GM18873 (cell line): ENCODE data around the gene EIF1.
"Not testable (repeated sequence)": the region's sequence is repeated elsewhere in the genome, so short reads cannot be mapped to it uniquely, and the experiment has no call there.

Experiments used
- ATAC-seq: cut with Tn5 transposase; IDR thresholded peaks from one replicate; pipeline ENCODE4 v1.9.1; 2021; ENCODE audit warnings: mild to moderate bottlenecking, moderate library complexity, moderate number of reproducible peaks; ENCODE audit not compliant: unreplicated experiment, low FRiP score

EIF1 gene

DNA sequence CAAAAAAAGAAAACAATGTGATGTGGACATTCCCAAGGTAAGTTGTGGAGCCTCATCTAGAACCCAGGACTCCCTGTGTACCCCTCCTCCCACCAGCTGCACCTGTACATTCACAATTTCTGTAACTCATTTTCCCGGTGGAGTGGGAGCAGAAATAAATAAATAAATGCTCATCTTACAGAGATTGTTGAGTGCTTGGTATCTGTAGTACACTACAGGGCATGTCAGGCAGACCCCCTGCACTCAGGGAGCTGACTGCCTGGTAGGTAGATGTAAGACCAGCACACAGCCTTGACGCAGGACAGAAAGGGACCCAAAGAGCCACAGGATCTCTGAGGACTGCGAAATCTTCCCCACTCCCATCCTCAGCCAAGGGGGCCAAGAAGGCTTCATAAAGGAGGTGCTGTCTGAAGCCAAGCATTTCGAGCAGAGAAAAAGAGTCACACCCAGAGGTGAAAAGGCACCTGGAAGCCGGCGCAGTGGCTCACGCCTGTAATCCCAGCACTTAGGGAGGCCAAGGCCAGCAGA, 6.5 kb downstream of the EIF1 start:
- no peak for ATAC-seq

DNA sequence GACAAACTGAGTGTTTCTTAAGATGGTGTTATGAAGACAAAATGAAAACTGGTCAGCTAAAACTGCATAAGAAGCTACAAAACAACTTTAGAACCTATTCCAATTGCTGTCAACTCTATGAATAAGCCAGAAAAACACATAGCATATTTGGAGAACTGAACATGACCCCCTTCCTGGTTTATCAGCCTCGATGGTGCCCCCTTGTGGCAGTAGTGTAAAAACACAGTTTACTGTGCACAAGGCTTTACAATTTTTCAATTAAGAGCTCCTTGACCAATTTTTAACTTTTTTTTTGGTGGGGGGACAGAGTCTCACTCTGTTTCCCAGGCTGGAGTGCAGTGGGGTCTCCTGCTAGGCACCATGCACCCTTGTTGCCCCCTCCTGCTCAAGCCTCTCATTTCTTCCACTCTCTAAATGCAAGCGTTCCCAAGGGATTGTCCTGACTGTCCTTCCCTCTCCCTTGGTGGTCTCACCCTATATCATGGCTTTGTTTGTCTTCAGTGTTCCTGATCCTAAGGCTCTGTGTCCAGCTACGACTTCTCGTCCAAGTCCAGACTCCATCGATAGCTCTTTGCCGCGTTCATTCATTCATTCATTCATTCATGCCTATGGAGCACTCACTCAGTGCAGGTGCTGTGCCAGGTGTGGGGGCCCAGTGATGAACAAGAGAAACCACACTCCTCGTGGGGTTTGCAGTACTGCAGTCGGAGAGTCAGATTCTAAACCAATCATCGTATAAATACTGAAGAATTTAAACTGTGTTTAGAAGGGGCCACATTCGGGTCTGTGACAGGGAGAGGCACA, 7.5 kb downstream of the EIF1 start:
- ATAC-seq: no peak

DNA sequence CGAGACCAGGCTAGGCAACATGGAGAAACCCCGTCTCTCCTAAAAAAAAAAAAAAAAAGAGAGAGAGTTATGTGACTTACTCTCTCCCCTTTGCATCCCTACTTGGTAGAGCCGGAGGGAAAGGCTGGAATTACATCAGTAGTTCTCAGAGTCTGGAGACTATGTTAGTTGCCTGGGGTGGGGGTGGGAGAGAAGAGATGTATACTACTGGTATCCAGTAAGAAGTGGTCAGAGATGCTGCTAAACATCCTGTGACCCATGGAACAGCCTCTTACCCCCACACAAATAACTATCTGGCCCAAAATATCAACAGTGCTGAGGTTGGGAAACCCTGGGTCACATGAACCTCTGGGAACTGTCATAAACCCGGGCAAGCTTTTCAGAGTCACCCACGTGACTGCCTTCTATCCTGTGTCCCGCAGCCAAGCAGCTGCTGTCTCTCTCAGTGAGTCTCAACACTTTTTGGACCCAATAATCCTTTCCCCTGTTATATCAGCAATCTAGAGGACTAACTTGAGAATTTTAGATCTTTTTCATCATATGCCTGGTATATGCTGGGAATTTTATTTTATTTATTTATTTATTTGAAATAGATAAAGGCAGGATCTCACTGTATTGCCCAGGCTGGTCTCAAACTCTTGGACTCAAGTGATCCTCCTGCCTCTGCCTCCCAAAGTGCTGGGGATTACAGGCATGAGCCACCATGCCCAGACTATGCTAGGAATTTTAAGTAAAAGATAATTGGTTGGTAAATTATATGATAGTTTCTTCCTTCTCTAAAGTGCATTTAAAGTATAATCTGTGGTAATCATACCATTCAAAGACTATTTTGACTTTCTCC, 8.7 kb downstream of the EIF1 start:
- no peak for ATAC-seq

DNA sequence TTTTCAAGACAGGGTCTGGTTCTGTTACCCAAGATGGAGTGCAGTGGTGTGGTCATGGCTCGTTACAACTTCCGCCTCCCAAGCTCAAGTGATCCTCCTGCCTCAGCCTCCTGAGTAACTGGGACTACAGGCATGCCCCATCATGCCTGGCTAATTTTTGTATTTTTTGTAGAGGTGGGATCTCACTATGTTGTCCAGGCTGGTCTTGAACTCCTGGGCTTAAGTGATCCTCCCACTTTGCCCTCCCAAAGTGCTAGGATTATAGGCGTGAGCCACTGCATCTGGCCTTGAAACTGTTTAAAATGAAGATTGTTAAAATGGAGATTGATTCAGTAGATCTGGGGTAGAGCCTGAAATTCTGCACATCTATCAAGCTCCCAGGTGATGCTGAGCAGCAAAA, 12.2 kb downstream of the EIF1 start:
- not testable (repeated sequence) for ATAC-seq

DNA sequence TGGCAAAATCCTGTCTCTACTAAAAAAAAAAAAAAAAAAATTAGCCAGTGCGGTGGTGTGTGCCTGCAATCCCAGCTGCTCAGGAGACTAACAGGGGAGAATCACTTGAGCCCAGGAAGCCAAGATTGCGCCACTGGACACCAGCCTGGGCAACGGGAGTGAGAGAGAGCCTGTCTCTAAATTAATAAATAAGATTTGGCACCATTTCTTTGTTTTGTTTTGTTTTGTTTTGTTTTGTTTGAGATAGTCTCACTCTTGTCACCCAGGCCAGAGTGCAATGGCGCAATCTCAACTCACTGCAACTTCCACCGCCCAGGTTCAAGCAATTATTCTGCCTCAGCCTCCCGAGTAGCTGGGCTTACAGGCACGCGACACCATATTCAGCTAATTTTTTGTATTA, 14.0 kb downstream of the EIF1 start:
- no peak for ATAC-seq

DNA sequence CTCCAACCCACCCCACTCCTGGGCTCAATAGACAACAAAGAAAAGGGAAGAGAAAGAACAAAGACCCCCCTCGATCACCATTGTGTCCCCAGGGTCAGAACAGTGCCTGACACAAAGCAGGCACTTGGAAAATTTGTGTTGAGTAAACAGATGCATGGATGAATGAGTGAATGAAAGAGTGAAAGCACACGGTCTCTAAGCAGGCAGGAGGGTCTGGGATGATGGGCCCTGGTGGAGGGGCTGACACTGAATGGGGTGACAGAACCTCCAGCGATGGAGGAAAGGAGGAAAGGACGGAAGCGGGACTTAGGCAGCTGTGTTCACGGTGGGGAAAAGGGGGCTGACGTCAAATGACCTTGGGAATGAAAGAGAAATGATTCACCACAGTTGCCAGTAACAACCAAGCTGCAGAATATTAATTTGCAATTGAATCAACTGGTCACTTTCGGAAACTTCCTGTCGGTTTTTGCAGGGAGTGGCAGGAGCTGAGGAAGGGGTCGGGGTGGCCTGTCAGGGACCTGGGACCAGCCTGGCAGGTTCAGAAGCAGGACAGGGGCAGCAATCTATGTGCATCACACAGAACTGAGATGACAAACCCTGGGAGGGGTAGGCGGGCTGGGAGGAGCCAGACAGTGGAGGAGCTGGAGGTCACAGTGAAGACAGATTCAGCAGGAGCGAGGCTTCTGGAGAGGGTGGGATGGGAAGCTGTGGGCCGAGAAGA, 16.7 kb downstream of the EIF1 start:
- ATAC-seq: no peak

DNA sequence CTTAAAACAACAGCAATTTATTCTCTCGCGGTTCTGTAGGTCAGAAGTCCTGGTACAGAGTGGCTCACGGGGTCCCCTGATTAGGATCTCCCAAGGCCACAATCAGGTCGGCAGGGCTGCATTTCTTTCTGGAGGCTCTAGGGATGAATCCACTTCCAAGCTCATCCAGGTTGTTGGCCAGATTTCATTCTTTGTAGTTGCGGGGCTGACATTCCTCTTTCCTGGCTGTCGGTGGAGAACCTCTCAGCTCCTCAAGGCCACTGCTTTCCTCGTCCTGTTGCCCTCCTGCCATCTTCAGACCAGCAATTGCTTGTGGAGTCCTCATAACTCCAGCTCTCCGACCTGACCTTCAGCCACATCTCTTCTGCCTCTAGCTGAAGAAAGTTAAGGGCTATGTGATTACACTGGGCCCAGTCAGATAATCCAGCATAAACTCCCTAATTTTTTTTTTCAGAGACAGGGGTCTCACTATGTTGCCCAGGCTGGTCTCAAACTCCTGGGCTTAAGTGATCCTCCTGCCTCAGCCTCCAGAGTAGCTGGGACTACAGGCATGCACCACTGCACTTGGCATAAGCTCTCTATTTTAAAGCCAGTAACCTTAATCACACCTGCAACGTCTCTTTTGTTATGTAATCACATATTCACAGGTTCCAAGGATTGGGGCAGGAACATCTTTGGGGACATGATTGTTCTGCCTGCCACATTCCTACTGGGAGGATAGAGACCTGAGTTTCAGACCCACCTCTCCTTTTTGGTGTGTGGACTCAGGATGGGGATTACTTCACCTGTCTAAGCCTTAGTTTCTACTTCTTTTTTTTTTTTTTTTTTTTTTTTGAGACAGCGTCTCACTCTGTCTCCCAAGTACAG, 19.4 kb downstream of the EIF1 start:
- ATAC-seq: no peak

DNA sequence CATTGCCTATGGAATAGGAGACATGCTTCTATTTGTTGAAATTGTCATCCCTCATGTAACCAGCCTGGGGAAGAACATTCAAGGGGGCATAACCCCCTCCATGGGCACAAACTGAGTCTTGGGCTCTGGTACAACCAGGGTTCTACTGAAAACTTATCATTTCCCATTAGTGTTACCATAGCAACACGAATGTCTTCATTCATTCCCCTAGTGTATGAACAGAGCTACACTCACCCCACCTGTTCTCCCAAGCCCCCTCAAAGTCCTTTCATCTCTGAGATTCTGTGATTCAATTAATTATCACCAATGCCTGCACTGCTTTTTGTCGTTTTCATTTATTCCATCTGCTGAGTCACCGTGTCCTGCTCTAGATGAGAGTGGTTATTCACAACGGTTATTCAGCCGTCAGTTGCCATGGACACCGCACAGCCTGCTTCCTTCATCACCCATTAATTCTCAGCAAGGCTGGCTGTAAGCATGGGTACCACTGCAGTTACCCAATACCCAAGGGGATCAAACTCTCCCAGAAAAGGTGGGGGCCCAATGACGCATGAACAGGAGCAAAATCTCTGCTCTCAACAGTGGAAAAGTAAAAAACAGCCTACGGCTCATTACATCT, 21.9 kb downstream of the EIF1 start:
- no peak for ATAC-seq

DNA sequence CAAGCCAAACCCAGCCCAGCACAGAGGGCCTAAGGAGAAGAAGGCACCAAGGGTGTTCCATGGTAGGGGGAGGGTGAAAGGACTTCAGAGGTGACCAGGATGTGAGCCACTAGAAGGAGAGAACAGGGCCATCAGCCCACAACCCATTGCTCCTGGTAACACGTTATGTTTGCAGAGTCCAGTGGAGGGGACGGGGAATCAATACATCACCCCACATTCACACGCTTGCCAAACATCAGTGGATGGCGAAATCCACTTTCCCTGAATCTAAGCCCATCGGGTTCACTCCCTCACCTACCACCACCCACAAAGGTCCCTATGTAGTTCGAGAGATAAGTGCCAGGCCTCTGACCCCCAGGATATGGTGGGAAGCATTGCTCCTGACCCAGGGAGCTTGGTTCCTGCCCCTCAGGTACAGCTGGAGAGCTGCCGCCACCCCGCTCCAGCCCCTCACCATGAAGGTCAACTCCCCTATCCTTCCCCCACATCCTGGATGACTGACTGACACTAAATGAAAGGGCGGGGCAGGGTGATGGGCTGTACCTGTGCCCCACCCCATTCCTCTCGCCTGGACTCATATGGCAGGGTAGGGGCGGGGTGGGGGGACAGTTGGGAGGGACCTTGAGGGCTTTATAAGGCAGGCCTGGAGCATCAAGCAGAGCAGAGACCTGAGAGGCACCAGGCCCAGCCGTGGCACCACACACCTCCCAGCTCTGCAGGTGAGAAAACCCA, 23.1 kb downstream of the EIF1 start, which contains the start of gene GAST:
Gene GAST, plus strand, starts transcription at position 663 of the 732 bp plus-strand sequence. CDS start 3,106 bp downstream, outside the sequence.
- ATAC-seq: no peak

DNA sequence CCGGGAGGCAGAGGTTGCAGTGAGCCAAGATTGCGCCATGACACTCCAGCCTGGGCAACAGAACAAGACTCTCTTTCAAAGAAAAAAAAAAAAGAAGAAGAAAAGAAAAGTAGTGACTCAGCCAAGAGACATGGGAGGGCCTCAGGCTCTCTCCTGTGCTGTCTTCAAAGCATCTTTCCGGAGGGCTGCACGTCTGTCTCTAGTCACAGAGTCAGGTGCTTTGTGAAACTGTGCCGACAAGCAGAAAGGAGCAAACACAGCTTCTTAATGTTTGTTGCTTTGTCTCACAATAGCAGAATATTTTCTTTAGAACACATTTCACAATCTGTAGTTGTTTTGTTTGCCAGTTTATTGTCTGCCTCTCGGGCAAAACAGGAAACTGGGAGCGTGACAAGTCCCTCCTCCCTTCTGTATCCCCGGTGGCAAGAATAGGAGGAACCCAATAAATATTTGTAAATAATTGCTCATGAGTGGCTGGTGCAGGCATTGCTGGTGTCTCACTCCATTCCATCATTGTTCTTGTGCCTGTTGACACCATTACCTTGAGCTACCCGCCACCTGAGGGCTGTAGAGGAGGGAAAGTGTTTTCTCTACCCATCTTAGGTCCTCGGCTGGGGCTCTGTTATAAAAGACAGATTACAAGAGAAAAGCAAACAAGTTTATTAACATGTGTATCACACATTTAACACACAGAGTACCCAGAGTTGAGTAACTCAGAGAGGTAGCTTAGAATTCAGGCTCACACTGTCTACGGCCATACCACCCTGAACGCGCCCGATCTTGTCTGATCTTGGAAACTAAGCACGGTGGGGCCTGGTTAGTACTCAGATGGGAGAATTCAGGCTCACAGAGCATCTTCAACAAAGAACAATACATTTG, 29.0 kb downstream of the EIF1 start:
- no peak for ATAC-seq

DNA sequence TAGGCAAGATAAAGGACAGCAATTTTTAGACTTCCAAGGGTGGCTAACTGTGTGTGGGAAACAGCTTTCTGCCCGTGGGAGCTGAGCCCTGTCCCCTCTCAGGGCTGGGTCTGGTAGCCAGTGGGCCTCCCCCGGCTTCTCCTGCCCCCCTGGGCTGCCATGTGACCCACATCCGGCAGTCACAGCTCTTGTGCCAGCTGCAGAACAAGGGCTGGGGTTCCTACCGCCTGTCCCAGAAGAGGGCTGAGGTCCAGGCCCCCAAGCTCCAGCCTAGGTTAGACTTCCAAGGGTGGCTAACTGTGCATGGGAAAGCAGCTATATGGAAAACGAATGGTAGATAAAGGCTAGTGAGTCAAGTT, 29.6 kb downstream of the EIF1 start:
- ATAC-seq: no peak

DNA sequence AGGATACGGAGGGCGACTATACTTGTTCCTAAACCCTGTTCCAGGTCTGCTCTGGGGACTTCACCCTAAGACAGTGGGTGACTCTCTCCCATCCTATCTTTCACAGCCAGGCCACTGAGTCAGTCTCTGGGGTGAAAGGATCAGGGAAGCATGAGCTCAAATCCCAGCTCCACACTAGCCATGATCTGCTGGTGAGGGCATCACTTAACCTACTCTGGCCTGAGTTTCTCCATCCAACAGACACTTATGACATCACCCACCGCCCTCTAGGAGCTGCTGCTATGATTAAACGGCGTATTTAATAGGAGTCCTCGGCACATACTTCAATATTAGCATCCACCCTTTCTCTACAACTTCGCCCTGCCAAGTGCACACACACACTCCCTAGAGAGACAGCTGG, 33.5 kb downstream of the EIF1 start:
- ATAC-seq: no peak

DNA sequence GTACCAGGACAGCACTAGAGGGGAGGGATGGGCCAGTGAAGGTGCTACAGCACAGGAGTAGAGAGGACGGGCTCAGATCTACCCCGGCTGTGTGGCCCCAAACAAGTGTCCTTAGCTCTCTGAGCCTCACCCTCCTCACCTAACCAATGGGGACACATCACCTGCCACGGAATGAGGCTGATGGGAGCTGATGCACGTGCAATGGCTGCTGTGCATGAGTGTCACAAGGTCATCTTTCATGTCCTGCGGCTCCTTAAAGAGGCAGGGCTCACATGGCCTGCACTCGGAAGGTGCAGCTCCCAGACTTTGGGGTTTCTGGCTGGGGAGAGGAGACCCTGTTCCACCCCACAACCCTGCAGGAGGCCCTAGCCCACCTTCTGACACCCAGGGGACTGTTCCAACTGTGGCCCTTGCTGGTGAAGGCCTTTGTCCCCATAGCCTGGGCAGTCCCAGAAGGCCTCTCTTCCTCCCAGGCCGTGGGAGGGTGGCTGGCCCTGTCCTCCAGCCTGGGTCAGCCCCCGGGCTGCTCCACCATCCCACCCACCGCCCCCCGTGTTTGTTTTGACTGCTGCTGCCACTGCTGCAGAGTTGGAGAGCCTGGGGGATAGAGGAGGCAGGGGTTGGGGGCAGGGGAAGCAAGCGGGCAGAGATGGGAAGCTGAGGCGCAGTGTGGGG, 35.3 kb downstream of the EIF1 start:
- no peak for ATAC-seq

DNA sequence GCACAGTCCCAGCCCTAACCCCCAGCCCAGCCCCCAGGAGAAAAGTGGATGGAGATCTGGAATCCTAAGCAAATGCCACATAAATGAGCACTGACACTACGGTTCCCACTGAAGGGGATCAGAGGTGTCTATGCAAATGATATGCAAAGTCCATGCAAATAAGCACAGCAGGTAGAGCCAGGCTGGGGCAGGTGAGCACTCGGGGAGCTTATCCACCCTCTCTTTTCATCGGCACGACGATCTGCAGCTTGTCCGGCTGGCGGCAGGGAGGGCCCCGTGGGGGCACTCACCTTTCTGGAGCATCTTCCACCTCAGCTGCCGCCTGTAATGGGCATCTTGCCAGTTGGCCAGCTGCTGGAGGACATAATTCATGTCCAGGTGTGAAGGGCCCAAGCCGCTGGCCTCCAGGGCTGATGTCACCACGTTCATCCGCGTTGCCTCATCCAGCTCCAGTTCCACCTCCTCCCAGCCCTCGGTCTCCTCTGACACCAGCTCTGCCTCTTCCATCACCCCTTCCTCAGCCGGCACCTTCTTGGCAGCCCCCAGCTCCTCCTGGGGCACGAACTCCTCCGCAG, 35.9 kb downstream of the EIF1 start:
- no peak for ATAC-seq

DNA sequence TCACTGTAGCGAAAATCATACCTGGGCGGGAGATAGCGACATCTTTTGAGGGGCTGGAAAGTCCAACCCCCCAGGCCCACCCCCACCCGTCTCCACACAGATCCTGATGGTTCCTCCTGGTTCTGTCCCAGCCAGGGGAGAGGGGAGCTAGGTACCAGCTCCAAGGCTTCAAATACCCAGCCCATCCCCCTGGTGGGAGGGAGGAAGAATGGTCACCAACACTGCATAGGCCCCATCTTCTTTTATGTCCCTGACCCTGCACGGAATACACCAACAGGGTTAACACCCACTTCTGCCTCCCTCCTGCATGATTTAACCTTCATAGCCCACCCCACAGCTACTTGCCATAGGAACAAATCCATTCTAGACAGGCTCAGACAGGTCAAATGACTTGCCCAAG, 36.4 kb downstream of the EIF1 start:
- ATAC-seq: no peak

DNA sequence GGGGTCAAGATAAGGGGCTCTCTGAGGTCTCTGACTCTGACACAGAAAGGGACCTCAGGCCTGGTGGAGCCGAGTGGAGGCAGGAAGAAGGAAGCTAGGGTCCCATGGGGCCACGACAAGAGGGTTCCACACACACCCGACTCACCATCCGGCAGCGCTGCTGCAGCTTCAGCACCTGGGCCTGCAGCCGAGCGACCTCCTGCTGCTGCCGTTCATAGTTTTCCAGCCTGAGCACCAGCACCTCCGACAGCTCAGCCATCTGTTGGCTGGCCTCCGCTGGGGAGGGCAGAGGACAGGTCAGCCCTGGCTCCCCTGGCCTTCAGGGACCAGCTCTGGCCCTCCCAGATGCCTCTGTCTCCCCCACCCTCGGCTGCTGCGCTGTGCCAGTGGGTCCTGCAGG, 39.4 kb downstream of the EIF1 start:
- no peak for ATAC-seq

DNA sequence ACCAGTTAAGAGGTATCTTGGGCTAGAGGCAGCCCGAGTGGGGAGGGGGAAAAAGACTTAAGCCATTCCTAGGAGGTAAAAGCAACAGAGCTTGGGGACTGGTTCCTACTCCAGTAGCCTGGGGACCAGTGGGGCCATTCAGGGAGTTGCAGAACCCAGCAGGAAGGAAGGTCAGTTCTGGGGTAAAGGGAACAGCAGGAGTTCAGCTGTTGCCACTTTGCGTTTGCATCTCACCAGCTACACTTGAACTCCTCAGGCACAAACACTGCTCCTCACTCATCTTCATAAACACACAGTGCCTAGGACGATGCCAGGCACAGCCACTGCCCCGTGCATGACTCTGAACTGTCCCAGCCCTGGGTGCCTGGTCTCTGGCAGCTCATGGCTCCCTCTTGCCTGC, 41.8 kb downstream of the EIF1 start:
- ATAC-seq: no peak
